CD8-positive, alpha-beta memory T cell (primary cell): ENCODE measurements around the gene CSPG4. TPM values are rescaled to one million over a fixed set of nuclear protein-coding genes. Genes with fewer than 3 reads are reported as not detected.

ENCODE experiments used
- CTCF ChIA-PET: fragments of 350-600 bp; sonication (Branson Sonifier 250); formaldehyde crosslinking; loops from one replicate; lab custom pipeline; 2021; ENCODE audit warnings: antibody characterized with exemption; lab: Charles Lee
- POLR2A ChIA-PET: fragments of 350-600 bp; sonication (Branson Sonifier 250); formaldehyde crosslinking; loops from one replicate; lab custom pipeline; 2021; ENCODE audit warnings: antibody characterized with exemption; lab: Charles Lee
- DNase-seq, 5 donors: peaks; one replicate each; pipeline versions ENCODE4 v3.0.0 to v3.0.0-alpha.2; 2020 to 2022; ENCODE audit warnings: mixed read lengths in 1 of 5
- H3K27ac ChIP-seq: one replicate; pipeline ENCODE4 v1.7.0; 2013; ENCODE audit warnings: low read depth, mild to moderate bottlenecking, low read length, moderate library complexity
- H3K27me3 ChIP-seq: 2 replicates; pipeline ENCODE4 v1.7.0; 2013; ENCODE audit warnings: low read length, mild to moderate bottlenecking; ENCODE audit not compliant: insufficient read depth, poor library complexity, severe bottlenecking
- H3K36me3 ChIP-seq: 2 replicates; pipeline ENCODE4 v1.7.0; 2013; ENCODE audit warnings: mild to moderate bottlenecking, low read length, moderate library complexity; ENCODE audit not compliant: insufficient read depth
- H3K4me1 ChIP-seq: 2 replicates; pipeline ENCODE4 v1.7.0; 2013; ENCODE audit warnings: mild to moderate bottlenecking, low read length, moderate library complexity; ENCODE audit not compliant: insufficient read depth
- H3K4me3 ChIP-seq: 2 replicates; pipeline ENCODE4 v1.7.0; 2013; ENCODE audit warnings: mild to moderate bottlenecking, low read length
- H3K9me3 ChIP-seq: 2 replicates; pipeline ENCODE4 v1.7.0; 2013; ENCODE audit warnings: mild to moderate bottlenecking, low read length
- H3K27ac Mint-ChIP-seq, 8 donors: one replicate each; pipeline ENCODE4 v1.8.0; 2020 to 2021; ENCODE audit warnings: mixed read lengths in 8 of 8, mild to moderate bottlenecking in 6 of 8, inconsistent platforms in 3 of 8, moderate library complexity in 3 of 8
- H3K27me3 Mint-ChIP-seq, 2 donors: one replicate each; pipeline ENCODE4 v1.8.0; 2020 to 2021; ENCODE audit warnings: mixed read lengths in 2 of 2, mild to moderate bottlenecking in 1 of 2, moderate library complexity in 1 of 2
- H3K36me3 Mint-ChIP-seq, 3 donors: one replicate each; pipeline ENCODE4 v1.8.0; 2020 to 2021; ENCODE audit warnings: mixed read lengths in 3 of 3, inconsistent platforms in 1 of 3, mild to moderate bottlenecking in 1 of 3
- H3K4me1 Mint-ChIP-seq, 3 donors: one replicate each; pipeline ENCODE4 v1.8.0; 2020 to 2021; ENCODE audit warnings: mixed read lengths in 3 of 3, inconsistent platforms in 1 of 3, mild to moderate bottlenecking in 1 of 3
- H3K4me3 Mint-ChIP-seq, 7 donors: one replicate each; pipeline ENCODE4 v1.8.0; 2020 to 2021; ENCODE audit warnings: mixed read lengths in 7 of 7, mild to moderate bottlenecking in 6 of 7, moderate library complexity in 4 of 7, inconsistent platforms in 2 of 7
- H3K9me3 Mint-ChIP-seq, 5 donors: one replicate each; pipeline ENCODE4 v1.8.0; 2020 to 2022; ENCODE audit warnings: mixed read lengths in 5 of 5, mild to moderate bottlenecking in 3 of 5, moderate library complexity in 2 of 5, inconsistent platforms in 1 of 5
- polyA plus RNA-seq: library from polyadenylated mRNA; unstranded; fragments of 300-500 nt; fragmentation: Illumina TruSeq; gene quantifications from one replicate; pipeline ENCODE4 v1.2.3, GENCODE V29; 2021
- total RNA-seq, 2 experiments: library from RNA; stranded (reverse); gene quantifications; one replicate each; pipeline ENCODE4 v1.2.3, GENCODE V29; 2021

The CSPG4 gene
- total and polyA plus RNA-seq, 3 experiments from 2014 or later, result not detected

DNA sequence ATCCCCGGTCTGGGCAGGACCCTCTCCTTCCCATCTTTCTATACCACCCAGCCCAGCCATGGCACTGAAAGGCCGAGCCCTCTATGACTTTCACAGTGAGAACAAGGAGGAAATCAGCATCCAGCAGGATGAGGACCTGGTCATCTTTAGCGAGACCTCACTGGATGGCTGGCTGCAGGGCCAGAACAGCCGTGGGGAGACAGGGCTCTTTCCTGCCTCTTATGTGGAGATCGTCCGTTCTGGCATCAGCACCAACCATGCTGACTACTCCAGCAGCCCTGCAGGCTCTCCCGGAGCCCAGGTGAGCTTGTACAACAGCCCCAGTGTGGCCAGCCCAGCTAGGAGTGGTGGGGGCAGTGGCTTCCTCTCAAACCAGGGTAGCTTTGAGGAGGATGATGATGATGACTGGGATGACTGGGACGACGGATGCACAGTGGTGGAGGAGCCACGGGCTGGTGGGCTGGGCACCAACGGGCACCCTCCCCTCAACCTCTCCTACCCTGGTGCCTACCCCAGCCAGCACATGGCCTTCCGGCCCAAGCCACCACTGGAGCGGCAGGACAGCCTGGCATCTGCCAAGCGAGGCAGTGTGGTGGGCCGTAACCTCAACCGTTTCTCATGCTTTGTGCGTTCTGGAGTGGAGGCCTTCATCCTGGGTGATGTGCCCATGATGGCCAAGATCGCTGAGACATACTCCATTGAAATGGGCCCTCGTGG lies 63.4 kb downstream of the CSPG4 start:
- no peak overlapping the region for H3K27ac ChIP-seq
- no peak overlapping the region for H3K4me3 ChIP-seq
- DNase-seq, result no peak
- H3K27me3 Mint-ChIP-seq, result no peaks in the 10 kb centered on the region
- H3K36me3 Mint-ChIP-seq, result peaks cover 0 to 7% (median 0%) of the 10 kb centered on the region in 3 donors
- H3K4me1 Mint-ChIP-seq, result peaks cover 34 to 63% (median 35%) of the 10 kb centered on the region in 3 donors
- H3K36me3 ChIP-seq, result no peaks in the 10 kb centered on the region
- H3K9me3 ChIP-seq, result no peaks in the 10 kb centered on the region
- peak overlapping the region in 5 of 8 donors; percentile 21 to 87 (median 85) for H3K27ac Mint-ChIP-seq
- POLR2A ChIA-PET, result interaction anchor here (1.1 kb wide), 1 partner anchor 10 kb away, joined by 3 read pairs; no protein-coding TSS in a partner anchor
- H3K27me3 ChIP-seq, result no peaks in the 10 kb centered on the region
- peaks cover 21% of the 10 kb centered on the region for H3K4me1 ChIP-seq
- CTCF ChIA-PET, result no interaction called here
- peak overlapping the region; percentile 83 to 93 (median 87) for H3K4me3 Mint-ChIP-seq
- H3K9me3 Mint-ChIP-seq, result no peaks in the 10 kb centered on the region

DNA sequence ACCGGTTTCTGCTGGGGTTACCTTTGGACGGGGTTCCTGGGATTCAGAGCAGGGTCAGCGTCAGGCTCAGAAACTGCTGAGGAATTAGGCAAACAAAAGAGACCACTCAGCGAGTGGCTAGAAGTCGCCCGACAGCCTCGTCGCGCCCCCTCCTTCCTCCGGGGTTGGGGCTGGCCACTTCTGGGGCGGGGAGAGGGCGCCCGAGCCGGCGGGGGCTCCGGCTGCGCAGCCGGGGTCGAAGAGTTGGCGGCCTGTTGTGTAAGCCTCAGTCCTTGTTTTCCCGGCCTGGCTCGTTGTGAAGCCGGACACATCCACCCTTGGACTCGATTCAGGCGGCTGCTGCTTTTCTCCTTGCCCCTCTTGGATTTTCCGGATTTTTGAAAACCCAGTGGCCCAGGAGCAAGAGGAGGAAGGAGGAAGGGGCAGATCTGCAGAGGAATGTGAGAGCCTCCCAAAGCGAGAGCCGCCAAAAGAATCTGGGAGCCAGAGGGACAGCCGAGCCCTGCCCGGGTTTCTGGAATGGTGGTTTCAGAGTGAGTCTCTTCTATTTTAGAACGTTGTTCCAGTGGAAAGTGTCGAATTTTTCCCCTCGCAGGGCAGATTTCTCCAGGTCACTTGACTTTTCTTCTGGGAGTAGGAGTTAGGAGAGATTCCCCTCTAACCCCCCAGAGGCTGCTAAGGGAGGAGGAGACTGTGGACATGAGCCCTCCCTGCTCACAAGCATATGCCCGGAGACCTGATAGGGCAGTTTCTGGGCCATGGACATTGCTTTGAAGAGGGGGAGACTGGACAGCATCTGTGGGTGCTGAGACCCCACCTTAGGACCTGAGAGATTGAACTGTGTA lies 64.3 kb downstream of the CSPG4 start:
- Mint-ChIP-seq H3K36me3 (peaks cover 0 to 7% (median 0%) of the 10 kb centered on the region in 3 donors), H3K4me1 (peaks cover 34 to 62% (median 40%) of the 10 kb centered on the region in 3 donors), H3K4me3 (peak overlapping the region; percentile 83 to 93 (median 87)), H3K27ac (peak overlapping the region in 5 of 8 donors; percentile 54 to 92 (median 68)), H3K27me3 (no peaks in the 10 kb centered on the region), H3K9me3 (no peaks in the 10 kb centered on the region)
- Histone ChIP-seq H3K36me3 (no peaks in the 10 kb centered on the region), H3K9me3 (no peaks in the 10 kb centered on the region), H3K27me3 (no peaks in the 10 kb centered on the region), H3K4me1 (peaks cover 21% of the 10 kb centered on the region), H3K27ac (peak overlapping the region; percentile 70), H3K4me3 (peak overlapping the region; percentile 93)
- no peak for DNase-seq
- ChIA-PET CTCF (interaction anchor here (0.8 to 3.1 kb wide), 8 partner anchors 23 to 280 kb away, joined by 3 to 22 read pairs (median 4); partner anchors contain the start of genes MAN2C1 and SNUPN), POLR2A (interaction anchor here (0.6 to 2.4 kb wide), 5 partner anchors 10 to 280 kb away, joined by 3 to 19 read pairs (median 11); partner anchors contain the start of genes MAN2C1 and SIN3A)

DNA sequence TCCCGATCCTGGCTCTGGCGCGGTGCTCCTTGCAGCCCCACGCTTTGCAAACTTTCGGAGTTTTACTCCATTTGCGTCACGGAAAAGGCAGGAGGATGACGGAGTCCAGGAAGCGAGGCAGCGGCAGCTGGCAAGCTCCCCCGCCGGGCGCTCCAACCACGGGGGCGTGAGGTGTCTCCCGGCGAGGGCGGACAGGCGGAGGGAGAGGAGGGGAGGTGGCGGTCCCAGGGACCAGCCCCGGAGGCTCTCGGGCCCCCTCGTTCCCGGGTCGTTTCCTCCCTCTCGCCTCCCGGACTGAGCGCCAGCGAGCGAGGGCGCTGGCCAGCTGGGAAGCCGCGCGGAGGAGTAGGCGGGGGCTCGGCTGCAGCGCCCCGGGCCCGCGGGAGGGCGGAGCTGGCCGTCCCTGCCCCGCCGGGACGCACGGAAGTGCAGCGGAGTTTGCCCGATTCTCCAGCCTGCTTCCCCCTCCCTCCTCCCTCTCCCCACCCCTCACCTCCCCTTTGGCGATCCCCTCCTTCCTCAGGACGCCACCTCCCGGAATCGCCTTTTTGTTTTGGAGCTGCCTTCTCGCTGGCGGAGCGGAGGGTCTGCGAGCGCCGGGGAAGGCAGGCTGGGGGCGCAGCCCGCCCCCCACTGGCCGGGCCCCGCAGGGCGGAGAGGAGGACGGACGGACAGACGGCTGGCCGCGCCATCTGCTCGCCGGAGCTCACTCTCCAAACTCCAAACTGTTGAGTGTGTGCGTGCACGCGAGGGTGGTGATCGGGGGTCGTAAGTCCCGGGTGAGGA lies 65.1 kb downstream of the CSPG4 start, which contains the start of gene SNX33:
Gene SNX33 (plus strand): TSS at position 543 of the 786 bp plus-strand sequence. CDS start 1,191 bp downstream, outside the sequence.
- peak; percentile 43 to 72 (median 45) for DNase-seq
- ChIA-PET POLR2A (interaction anchor here (0.6 to 2.4 kb wide), 8 partner anchors 10 to 279 kb away, joined by 3 to 19 read pairs (median 6); partner anchors contain the start of genes MAN2C1, SIN3A and SNUPN), CTCF (interaction anchor here (0.7 to 3.1 kb wide), 12 partner anchors 22 to 279 kb away, joined by 3 to 22 read pairs (median 4); partner anchors contain the start of genes MAN2C1, SNUPN and UBE2Q2)
- Histone ChIP-seq H3K9me3 (no peaks in the 10 kb centered on the region), H3K27ac (peak within 1 kb of the TSS; percentile 70), H3K4me3 (peak within 1 kb of the TSS; percentile 93), H3K4me1 (peaks cover 21% of the 10 kb centered on the region), H3K27me3 (no peaks in the 10 kb centered on the region), H3K36me3 (no peaks in the 10 kb centered on the region)
- Mint-ChIP-seq H3K27me3 (no peaks in the 10 kb centered on the region), H3K36me3 (peaks cover 0 to 7% (median 0%) of the 10 kb centered on the region in 3 donors), H3K4me1 (peaks cover 34 to 57% (median 40%) of the 10 kb centered on the region in 3 donors), H3K27ac (peak within 1 kb of the TSS in 7 of 8 donors; percentile 66 to 92 (median 84)), H3K4me3 (peak within 1 kb of the TSS; percentile 83 to 93 (median 88)), H3K9me3 (no peaks in the 10 kb centered on the region)

DNA sequence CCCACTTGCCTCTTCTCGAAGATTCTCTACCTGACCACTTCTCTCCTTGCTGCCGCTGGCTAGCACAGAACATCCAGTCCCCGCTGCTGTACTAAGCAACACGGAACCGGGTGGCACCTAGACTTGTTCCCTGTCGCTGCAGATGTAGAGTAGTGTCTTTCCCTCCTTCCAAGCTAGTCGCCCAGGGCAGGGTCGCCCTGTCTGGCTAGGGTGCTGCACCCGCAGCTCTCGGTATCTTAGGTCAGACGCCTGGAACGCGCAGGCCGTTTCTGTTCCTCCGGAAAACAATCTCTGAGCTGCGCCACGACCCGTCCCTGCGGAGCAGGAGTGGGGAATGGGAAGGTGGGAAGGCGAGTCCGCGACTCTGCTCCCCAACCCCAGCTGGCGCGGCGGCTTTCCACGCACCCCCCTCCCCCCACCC lies 65.7 kb downstream of the CSPG4 start:
- Mint-ChIP-seq H3K27me3 (no peaks in the 10 kb centered on the region), H3K4me3 (peak overlapping the region; percentile 82 to 92 (median 87)), H3K36me3 (peaks cover 0 to 7% (median 0%) of the 10 kb centered on the region in 3 donors), H3K4me1 (peaks cover 36 to 55% (median 38%) of the 10 kb centered on the region in 3 donors), H3K9me3 (no peaks in the 10 kb centered on the region), H3K27ac (peak overlapping the region in 6 of 8 donors; percentile 55 to 89 (median 75))
- POLR2A ChIA-PET, result interaction anchor here (0.8 to 2.4 kb wide), 7 partner anchors 9 to 279 kb away, joined by 3 to 19 read pairs (median 7); partner anchors contain the start of genes MAN2C1, SIN3A and SNUPN
- CTCF ChIA-PET, result interaction anchor here (0.7 to 3.1 kb wide), 10 partner anchors 38 to 279 kb away, joined by 3 to 22 read pairs (median 4); partner anchors contain the start of genes MAN2C1 and UBE2Q2
- H3K4me3 ChIP-seq, result peak overlapping the region; percentile 93
- H3K36me3 ChIP-seq, result no peaks in the 10 kb centered on the region
- H3K9me3 ChIP-seq, result no peaks in the 10 kb centered on the region
- DNase-seq, result no peak
- H3K27ac ChIP-seq, result peak overlapping the region; percentile 70
- H3K4me1 ChIP-seq, result peaks cover 19% of the 10 kb centered on the region
- H3K27me3 ChIP-seq, result no peaks in the 10 kb centered on the region

DNA sequence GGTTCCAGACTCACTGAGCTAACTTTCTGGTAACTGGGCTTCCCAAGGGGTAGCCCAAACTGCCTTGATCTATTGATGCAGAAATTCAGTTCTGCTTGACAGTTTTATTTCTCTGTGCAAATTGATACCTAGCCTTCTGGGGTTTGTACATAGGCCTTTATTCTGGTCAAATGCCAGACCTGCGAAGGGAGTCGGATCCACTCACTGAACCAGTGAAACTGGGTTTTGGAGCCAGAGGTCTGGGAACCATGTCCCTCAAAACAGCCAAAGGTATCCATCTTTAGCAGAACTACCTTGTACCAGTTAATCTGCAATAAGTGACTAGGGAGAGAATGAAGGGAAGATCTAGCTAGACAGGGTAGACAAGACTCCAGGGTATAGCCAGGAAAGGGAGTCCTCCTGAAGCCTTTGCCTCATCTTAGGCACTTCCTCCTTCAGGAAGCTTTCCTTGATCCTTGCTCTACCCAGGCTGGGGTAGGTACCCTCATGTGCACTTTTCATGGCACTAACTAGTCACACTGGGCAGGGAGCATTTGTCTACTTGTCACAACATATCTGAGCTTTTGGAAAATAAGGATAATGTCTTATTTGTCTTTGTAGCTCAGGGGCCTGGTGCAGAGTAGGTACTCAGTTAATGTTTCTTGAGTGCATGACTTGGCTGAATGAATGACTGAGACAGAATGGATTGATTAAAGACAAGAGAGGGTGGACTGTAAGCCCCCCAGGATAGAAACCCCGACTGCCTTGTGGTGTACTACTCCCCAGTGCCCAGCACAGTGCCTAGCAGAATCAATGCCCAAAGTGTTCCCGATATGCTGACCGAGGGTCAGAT lies 66.3 kb downstream of the CSPG4 start:
- H3K27me3 ChIP-seq, result no peaks in the 10 kb centered on the region
- Mint-ChIP-seq H3K27ac (peak overlapping the region; percentile 38 to 88 (median 75)), H3K4me1 (peaks cover 32 to 50% (median 33%) of the 10 kb centered on the region in 3 donors), H3K4me3 (peak overlapping the region; percentile 82 to 92 (median 87)), H3K27me3 (no peaks in the 10 kb centered on the region), H3K9me3 (no peaks in the 10 kb centered on the region), H3K36me3 (peaks cover 0 to 7% (median 0%) of the 10 kb centered on the region in 3 donors)
- no peak for DNase-seq
- no peaks in the 10 kb centered on the region for H3K36me3 ChIP-seq
- H3K9me3 ChIP-seq, result no peaks in the 10 kb centered on the region
- H3K27ac ChIP-seq, result peak overlapping the region; percentile 70
- ChIA-PET POLR2A (interaction anchor here (0.7 to 2.4 kb wide), 6 partner anchors 8 to 278 kb away, joined by 3 to 19 read pairs (median 8); partner anchors contain the start of genes MAN2C1 and SIN3A), CTCF (interaction anchor here (1.0 to 3.1 kb wide), 5 partner anchors 38 to 278 kb away, joined by 3 to 22 read pairs (median 4); partner anchors contain the start of gene MAN2C1)
- H3K4me3 ChIP-seq, result peak overlapping the region; percentile 93
- peaks cover 12% of the 10 kb centered on the region for H3K4me1 ChIP-seq

DNA sequence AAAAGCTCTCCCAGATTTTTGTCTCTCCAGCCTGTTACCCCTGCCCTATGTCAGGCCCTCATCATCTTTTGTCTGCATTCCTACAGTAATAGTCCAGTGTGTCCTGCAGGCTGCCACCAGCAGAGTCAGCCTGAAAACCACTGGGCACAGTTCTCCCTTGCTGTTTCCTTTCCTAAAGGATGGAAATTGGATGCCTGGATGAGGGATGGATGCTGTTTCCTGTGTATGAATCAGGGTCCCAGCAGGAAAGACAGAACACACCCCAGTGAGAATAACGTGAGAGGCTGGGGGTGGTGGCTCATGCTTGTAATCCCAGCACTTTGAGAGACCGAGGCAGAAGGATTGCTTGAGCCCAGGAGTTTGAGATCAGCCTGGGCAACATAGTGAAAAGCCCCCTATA lies 68.3 kb downstream of the CSPG4 start:
- CTCF ChIA-PET, result no interaction called here
- H3K36me3 ChIP-seq, result no peaks in the 10 kb centered on the region
- no peaks in the 10 kb centered on the region for H3K9me3 ChIP-seq
- peaks cover 12% of the 10 kb centered on the region for H3K4me1 ChIP-seq
- peak overlapping the region in 1 of 7 donors; percentile 87 for H3K4me3 Mint-ChIP-seq
- H3K27ac ChIP-seq, result no peak overlapping the region
- H3K27ac Mint-ChIP-seq, result peak overlapping the region in 2 of 8 donors; percentile 77 to 90
- no peak overlapping the region for H3K4me3 ChIP-seq
- H3K4me1 Mint-ChIP-seq, result peaks cover 24 to 39% (median 29%) of the 10 kb centered on the region in 3 donors
- no peaks in the 10 kb centered on the region for H3K9me3 Mint-ChIP-seq
- no peaks in the 10 kb centered on the region for H3K27me3 Mint-ChIP-seq
- H3K36me3 Mint-ChIP-seq, result peaks cover 0 to 17% (median 0%) of the 10 kb centered on the region in 3 donors
- no peak for DNase-seq
- H3K27me3 ChIP-seq, result no peaks in the 10 kb centered on the region
- POLR2A ChIA-PET, result no interaction called here
